ENCODE measurements around the gene LDLRAD4. TPM values are rescaled to one million over a fixed set of nuclear protein-coding genes. Genes with fewer than 3 reads are reported as not detected.
"Not testable (repeated sequence)": the region's sequence is repeated elsewhere in the genome, so short reads cannot be mapped to it uniquely, and the experiment has no call there.

The LDLRAD4 gene
- total and polyA plus RNA-seq, 2 donors (not counting 1 experiment from before 2014, with no cell fraction given): 13.9 to 35.7 TPM

GRCh38 chr18:13474907-13475545, 256.5 kb downstream of the LDLRAD4 start:
- H3K27ac Mint-ChIP-seq: no peak overlapping the region
- Histone ChIP-seq H3K27ac (ENCODE audit: low read length in 2 of 2) (no peak overlapping the region), H3K9me3 (ENCODE audit: control extremely low read depth in 1 of 3, control insufficient read depth in 2 of 3, insufficient read depth in 1 of 3, low read length in 2 of 3) (no peaks in the 10 kb centered on the region), H3K4me2 (replicated peaks; ENCODE audit: low read depth, low read length, poor library complexity, severe bottlenecking) (no peak overlapping the region), H3K36me3 (replicated peaks in 1 of 2; ENCODE audit: control extremely low read depth in 1 of 2, control insufficient read depth in 1 of 2, extremely low read depth in 1 of 2, insufficient read depth in 2 of 2, low read length in 1 of 2) (peaks cover 0 to 30% of the 10 kb centered on the region in 2 experiments), H4K20me1 (ENCODE audit: control insufficient read depth, insufficient read depth, low read length, poor library complexity, severe bottlenecking) (peaks cover 5% of the 10 kb centered on the region), H3K79me2 (ENCODE audit: control insufficient read depth, insufficient read depth, low read length) (peaks cover 44% of the 10 kb centered on the region), H3K4me1 (ENCODE audit: control insufficient read depth in 2 of 2, insufficient read depth in 2 of 2, low read length in 2 of 2) (no peaks in the 10 kb centered on the region), H2AFZ (ENCODE audit: insufficient read depth, low read depth, low read length, poor library complexity, severe bottlenecking) (no peak overlapping the region), H3K4me3 (ENCODE audit: control extremely low read depth in 1 of 5, extremely low read depth in 1 of 5, insufficient read depth in 1 of 5, low read depth in 2 of 5, low read length in 4 of 5) (no peak overlapping the region), H3K27me3 (replicated peaks in 1 of 4; ENCODE audit: control extremely low read depth in 1 of 4, control insufficient read depth in 3 of 4, insufficient read depth in 4 of 4, low read length in 3 of 4) (no peaks in the 10 kb centered on the region), H3K9ac (ENCODE audit: low read length) (no peak overlapping the region)
- no peaks in the 10 kb centered on the region for H3K9me3 Mint-ChIP-seq (ENCODE audit: insufficient read depth)
- intact Hi-C loops (cut with micrococcal nuclease): no loop called here
- DNase-seq (no peak), ATAC-seq (ENCODE audit: low read depth) (no peak)
- H3K27me3 Mint-ChIP-seq: no peaks in the 10 kb centered on the region
- H3K4me1 Mint-ChIP-seq: peaks cover 3% of the 10 kb centered on the region
- POLR2A ChIA-PET: no interaction called here
- no peak overlapping the region for H3K4me3 Mint-ChIP-seq
- 94% methylated on average over 5 of the region's 6 CpGs for WGBS (ENCODE audit: insufficient coverage)
- TF ChIP-seq EZH2 (IDR thresholded peaks at IDR 0.05; ENCODE audit: borderline replicate concordance, insufficient read depth, low read depth, low read length, poor library complexity, severe bottlenecking): no peak
- TF ChIP-seq CTCF (IDR thresholded peaks at IDR 0.05): no peak
- CTCF ChIA-PET: no interaction called here

- H3K4me3 Mint-ChIP-seq; intact Hi-C loops (cut with micrococcal nuclease); H3K27ac Mint-ChIP-seq; H3K9ac ChIP-seq (ENCODE audit: low read length); H3K27ac ChIP-seq (ENCODE audit: low read length in 2 of 2); H2AFZ ChIP-seq (ENCODE audit: insufficient read depth, low read depth, low read length, poor library complexity, severe bottlenecking); ATAC-seq (ENCODE audit: low read depth); CTCF ChIA-PET; H3K27me3 Mint-ChIP-seq; H3K27me3 ChIP-seq (replicated peaks in 1 of 4; ENCODE audit: control extremely low read depth in 1 of 4, control insufficient read depth in 3 of 4, insufficient read depth in 4 of 4, low read length in 3 of 4); H3K9me3 Mint-ChIP-seq (ENCODE audit: insufficient read depth); POLR2A ChIA-PET; H3K9me3 ChIP-seq (ENCODE audit: control extremely low read depth in 1 of 3, control insufficient read depth in 2 of 3, insufficient read depth in 1 of 3, low read length in 2 of 3); H3K4me1 ChIP-seq (ENCODE audit: control insufficient read depth in 2 of 2, insufficient read depth in 2 of 2, low read length in 2 of 2); H3K4me3 ChIP-seq (ENCODE audit: control extremely low read depth in 1 of 5, extremely low read depth in 1 of 5, insufficient read depth in 1 of 5, low read depth in 2 of 5, low read length in 4 of 5); H3K4me2 ChIP-seq (replicated peaks; ENCODE audit: low read depth, low read length, poor library complexity, severe bottlenecking); DNase-seq; H4K20me1 ChIP-seq (ENCODE audit: control insufficient read depth, insufficient read depth, low read length, poor library complexity, severe bottlenecking): not testable (repeated sequence)
- H3K4me1 Mint-ChIP-seq: peaks cover 12% of the 10 kb centered on the region
- H3K36me3 ChIP-seq (replicated peaks in 1 of 2; ENCODE audit: control extremely low read depth in 1 of 2, control insufficient read depth in 1 of 2, extremely low read depth in 1 of 2, insufficient read depth in 2 of 2, low read length in 1 of 2): peaks cover 0 to 30% of the 10 kb centered on the region in 2 experiments
- H3K79me2 ChIP-seq (ENCODE audit: control insufficient read depth, insufficient read depth, low read length): peaks cover 34% of the 10 kb centered on the region
- 100% methylated on average over 4 of the region's 4 CpGs for WGBS (ENCODE audit: insufficient coverage)
Measured at GRCh38 chr18:13476312-13476711, 257.8 kb downstream of the LDLRAD4 start.
